COLO829 (cell line): Measurements from ENCODE around the gene AAK1.
"Not testable (repeated sequence)": the region's sequence is repeated elsewhere in the genome, so short reads cannot be mapped to it uniquely, and the experiment has no call there.

Experiments
- DNase-seq: peaks from one replicate; pipeline ENCODE4 v3.0.0; 2012; ENCODE audit warnings: low spot score

The AAK1 gene

GRCh38 chr2:69572641-69573040 is 70.9 kb downstream of the AAK1 start:
- DNase-seq, result no peak

DNA sequence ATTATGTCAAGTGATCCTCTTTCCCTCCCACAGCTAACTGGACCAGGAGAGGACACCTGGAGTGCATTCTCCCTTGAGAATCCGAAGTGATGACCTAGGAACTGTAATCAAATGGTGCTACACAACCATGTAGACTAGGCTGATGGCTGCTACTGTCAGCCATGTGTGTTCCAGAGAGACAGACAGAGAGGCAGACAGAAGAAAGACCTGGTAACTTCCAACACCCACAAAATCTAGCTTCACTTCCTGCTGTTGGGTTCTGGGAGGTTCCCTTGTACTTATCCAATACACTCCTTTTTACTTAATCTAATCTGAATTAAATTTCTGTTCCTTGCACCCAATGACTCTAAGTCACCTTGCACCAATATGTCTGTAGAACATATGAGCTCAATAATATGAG is 72.3 kb downstream of the AAK1 start:
- DNase-seq, result no peak

DNA sequence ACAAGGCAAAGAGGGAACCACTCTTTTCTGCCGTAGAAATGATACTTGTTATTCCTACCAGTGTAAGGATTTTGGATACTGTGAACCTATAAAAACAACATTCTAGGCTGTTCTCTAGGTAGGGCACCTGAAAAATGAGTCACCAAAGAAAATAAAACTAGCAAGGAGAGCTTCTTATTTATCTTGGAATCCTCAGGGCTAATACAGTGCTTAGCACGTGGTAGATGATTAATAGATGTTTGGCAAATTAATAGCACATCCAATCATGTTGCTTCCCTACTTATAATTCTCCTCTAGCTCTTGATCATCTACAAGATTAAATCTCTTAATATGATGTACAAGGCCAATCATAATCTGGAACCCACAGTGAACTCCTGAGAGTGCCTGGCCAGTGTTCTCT is 73.1 kb downstream of the AAK1 start:
- DNase-seq, result no peak

DNA sequence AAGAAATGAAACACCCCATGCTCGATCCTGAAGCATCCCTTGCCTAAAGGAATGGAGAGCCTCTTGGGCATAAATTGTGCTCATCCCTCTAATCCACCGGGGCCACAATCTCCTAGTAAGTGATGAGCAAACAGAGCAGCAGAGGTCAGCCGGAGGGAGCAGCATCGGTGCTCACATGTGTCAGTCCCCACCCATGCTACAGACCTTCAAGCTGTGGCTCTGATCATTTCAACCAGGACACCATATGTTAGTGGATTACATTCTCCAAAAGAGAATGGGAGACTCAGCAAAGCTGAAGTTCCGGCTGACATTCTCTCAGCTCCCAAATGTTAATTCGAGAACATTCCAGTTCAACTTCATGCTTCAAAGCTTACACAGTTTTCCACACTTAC is 75.6 kb downstream of the AAK1 start:
- DNase-seq, result no peak

DNA sequence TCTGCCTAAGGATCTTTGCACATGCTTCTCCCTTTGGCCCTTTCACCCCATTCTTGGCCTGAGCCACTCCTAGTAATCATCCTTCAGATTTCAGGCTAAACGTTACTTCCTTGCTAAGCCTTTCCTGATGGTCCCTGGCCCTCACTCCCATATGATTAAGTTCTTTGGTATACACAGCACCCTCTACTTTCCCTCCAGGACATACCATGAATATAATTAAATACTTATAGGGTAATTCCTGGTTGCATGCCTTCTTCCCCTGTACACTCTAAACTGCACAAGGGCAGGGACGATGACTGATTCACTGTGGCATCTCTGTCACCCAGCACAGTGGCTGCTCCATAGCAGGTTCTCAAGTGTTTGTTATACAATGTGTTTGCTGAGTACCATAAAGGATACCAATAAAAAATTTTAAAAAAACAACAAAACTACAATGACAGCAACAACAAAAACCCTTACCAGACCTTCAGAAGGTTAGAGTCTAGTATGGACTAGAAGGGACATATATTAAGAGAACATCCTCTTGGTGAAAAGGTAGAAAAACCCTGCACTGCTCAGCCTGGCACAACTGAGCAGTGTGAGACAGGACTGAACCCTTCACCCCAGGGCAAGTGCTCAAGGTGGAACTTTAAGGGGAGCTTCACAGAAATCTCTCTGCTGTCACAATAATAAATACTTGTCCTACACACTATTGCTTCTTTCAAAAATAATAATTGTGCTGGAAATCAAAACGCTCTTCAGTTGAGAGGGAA is 76.2 kb downstream of the AAK1 start:
- DNase-seq, result no peak

GRCh38 chr2:69566669-69567068 is 76.9 kb downstream of the AAK1 start:
- no peak for DNase-seq

DNA sequence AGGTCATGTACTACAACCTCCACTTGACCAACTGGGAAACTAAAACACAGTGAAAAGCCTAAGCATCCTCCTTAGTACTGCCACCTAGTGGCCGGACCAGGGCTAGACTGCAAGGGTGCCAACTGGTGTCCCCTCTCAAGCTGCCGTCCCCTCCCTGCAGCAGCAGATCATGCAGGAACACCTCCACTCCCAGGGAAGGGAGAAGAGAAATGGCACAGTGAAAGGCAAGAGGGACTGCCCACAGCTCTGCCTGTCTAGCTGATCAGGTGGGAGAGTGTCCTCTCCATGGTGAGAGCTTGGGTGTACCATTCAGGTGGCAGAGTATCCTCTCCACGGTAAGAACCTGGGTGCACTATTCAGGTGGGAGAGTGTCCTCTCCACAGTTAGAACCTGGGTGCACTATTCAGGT is 78.1 kb downstream of the AAK1 start:
- DNase-seq, result peak; percentile 31

DNA sequence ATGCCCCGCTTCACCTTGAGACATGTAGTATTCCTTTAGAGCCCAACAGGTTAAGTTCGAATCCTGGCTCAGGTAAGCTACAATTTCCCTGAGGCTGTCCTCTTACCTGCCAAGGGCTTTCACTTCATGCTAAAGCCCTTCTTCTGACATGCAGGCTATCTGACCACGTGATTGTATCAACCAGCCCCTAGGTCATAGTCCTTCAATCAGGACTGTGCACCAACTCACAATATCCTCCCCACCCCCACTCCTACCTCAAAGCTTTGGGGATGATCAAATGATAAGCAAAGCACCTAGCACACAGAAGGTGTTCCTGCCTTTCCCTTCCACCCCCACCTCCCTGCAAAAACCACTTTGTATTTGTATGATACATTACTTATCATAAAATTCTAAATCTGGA is 78.9 kb downstream of the AAK1 start:
- DNase-seq, result no peak

DNA sequence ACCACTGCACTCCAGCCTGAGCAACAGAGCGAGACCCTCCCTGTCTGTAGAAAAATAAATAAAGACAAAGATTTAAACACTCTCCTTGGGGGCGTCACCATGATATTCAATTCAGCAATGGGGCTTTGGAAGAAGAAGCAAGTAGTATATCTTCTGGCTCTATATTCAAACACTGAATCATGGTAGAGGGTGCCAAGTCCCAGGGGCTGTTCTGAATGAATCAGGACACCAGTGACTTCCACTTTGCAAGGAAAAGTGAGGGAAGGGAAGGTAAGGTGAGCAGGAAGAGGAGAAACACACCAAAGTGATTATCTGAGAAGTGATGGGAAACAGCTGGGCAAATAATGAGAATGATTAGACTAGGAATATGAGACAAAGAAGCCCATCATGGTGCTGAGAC is 80.5 kb downstream of the AAK1 start:
- no peak for DNase-seq

GRCh38 chr2:69561101-69561500 is 82.4 kb downstream of the AAK1 start:
- no peak for DNase-seq

GRCh38 chr2:69560147-69560482 is 83.4 kb downstream of the AAK1 start:
- DNase-seq, result no peak

DNA sequence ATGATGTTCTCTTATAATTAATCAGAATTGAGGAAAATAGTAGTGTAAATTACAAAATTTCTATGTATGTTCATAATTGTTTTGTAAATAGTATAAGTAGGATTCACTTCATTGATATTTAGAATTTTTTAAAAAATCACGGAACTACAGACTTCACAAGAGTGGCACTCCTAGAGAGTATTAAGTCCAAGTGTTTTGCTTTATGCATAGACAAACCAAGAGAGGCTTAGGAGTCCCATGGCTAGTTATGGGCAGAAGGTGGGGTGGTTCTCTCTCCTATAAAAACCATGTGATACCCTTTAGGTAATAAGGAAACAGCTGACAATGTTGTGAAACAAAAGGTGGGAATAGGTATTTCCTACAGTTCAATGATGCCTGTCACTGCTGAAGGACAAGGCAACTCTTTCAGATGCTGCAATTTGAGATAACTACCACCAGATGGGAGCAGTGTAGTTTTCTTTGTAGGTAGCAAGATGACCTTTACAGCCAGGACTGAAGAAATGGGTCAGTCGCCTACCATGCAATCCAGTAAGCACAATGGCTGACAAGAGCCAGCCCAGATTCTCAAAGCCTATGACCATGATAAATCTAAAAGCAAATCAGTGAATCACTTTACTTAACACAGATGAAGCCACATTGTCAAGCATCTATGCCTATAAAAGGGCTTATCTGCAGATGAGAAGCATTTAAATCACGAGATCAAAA is 83.9 kb downstream of the AAK1 start:
- DNase-seq, result peak; percentile 66

DNA sequence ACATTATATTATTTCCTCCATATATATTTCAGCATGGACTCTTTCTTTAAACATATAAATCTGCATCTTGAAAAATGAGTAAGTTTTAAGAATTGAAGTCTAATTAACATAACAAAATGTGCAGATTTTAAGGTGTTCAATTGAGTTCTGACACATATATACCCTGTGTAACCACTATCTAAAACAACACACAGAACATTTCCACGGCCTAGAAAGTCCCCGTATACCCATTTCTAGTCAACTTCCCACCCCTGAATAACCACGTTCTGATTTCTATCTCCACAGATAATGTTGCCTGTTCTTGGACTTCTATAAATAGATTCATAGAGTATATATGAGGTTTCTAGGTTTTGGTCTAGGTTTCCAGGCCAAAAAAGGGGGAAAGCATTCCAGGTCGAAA is 87.5 kb downstream of the AAK1 start:
- DNase-seq, result no peak

- DNase-seq, result no peak
Observed at GRCh38 chr2:69554981-69555380, 88.6 kb downstream of the AAK1 start.

GRCh38 chr2:69554568-69554967 is 89.0 kb downstream of the AAK1 start:
- no peak for DNase-seq

GRCh38 chr2:69553991-69554390 is 89.5 kb downstream of the AAK1 start:
- no peak for DNase-seq

DNA sequence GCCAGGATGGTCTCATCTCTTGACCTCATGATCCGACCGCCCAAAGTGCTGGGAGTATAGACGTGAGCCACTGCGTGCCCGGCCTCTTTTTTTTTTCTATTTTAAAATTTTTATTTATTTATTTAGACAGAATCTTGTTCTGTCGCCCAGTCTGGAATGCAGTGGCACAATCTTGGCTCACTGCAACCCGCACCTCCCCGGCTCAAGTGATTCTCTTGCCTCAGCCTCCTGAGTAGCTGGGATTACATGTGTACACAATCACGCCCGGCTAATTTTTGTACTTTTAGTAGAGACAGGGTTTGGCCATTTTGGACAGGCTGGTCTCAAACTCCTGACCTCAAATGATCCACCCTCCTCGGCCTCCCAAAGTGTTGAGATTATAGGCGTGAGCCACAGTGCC is 93.0 kb downstream of the AAK1 start:
- DNase-seq, result not testable (repeated sequence)

DNA sequence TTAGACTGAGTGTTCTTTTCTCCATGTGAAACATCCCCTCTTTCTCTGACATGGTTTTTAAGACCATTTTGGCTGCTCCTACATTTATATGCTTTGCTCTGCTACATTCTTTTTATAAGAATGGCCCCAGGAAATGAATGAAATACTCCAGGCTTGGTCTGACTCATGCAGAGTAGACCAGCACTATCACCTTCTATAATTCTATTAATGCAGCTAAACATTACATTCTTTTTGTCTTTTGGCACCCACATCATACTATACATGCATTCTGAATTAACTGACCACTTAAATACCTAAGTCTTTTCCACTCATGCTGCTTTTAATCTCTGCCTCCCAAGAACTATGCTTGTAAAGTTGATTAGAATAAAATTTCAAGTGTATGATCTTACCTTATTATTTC is 94.1 kb downstream of the AAK1 start:
- DNase-seq, result peak; percentile 29

GRCh38 chr2:69547984-69548715 is 95.4 kb downstream of the AAK1 start:
- no peak for DNase-seq

- DNase-seq, result no peak
Observed at GRCh38 chr2:69546646-69547045, 96.9 kb downstream of the AAK1 start.

- DNase-seq, result no peak
Observed at GRCh38 chr2:69545477-69545932, 98.0 kb downstream of the AAK1 start.

GRCh38 chr2:69544951-69545350 is 98.6 kb downstream of the AAK1 start:
- peak; percentile 48 for DNase-seq

DNA sequence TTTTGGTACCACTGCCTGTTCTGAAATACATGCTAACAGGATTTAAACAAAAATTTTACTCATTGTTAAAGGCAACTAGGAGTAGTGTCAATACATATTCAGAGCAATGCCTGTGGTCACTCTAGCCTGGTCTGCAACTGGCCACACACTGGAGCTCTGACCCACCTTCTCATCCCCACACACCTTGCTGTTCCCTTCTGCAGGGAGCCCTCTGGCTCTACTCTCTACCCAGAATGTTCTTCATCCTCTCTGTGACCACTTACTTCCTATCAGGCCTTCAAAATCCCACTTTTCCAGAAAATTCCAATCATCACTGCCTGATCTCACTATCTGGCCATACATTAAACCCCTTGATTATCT is 104.0 kb downstream of the AAK1 start:
- no peak for DNase-seq
